Muscle of leg (tissue), 11 donors: ENCODE measurements around the gene RNF217. TPM values are rescaled to one million over a fixed set of nuclear protein-coding genes. Genes with fewer than 3 reads are reported as not detected.

Experiments
- DNase-seq: peaks from one replicate; pipeline ENCODE4 v3.0.0; 2013
- H3K27ac ChIP-seq: one replicate; pipeline ENCODE4 v1.5.1; 2013; ENCODE audit warnings: mild to moderate bottlenecking, low read length, control low read depth
- H3K27me3 ChIP-seq: one replicate; pipeline ENCODE4 v1.6.1; 2013; ENCODE audit warnings: low read length; ENCODE audit not compliant: control insufficient read depth, insufficient read depth
- H3K36me3 ChIP-seq: one replicate; pipeline ENCODE4 v1.6.1; 2013; ENCODE audit warnings: low read length; ENCODE audit not compliant: control insufficient read depth, insufficient read depth
- H3K4me1 ChIP-seq: one replicate; pipeline ENCODE4 v1.6.1; 2013; ENCODE audit warnings: low read length; ENCODE audit not compliant: control insufficient read depth, insufficient read depth
- H3K4me3 ChIP-seq: one replicate; pipeline ENCODE4 v1.5.1; 2013; ENCODE audit warnings: low read length, control low read depth
- H3K9me3 ChIP-seq: replicated peaks from 2 replicates; pipeline ENCODE4 v1.6.1; 2013; ENCODE audit warnings: low read depth, low read length; ENCODE audit not compliant: control insufficient read depth
- WGBS: methylation state at CpG from one replicate; pipeline ENCODE4 v1.1.5; 2013; ENCODE audit warnings: missing lambda C conversion rate; ENCODE audit not compliant: insufficient coverage; 5-methylcytosine and 5-hydroxymethylcytosine counted together
- polyA plus RNA-seq, 8 donors: library from polyadenylated mRNA; unstranded; fragments of 120-200 nt; gene quantifications; one replicate each; pipeline versions ENCODE4 v1.2.1 to v1.2.3, GENCODE V29; 2013; ENCODE audit warnings: inconsistent platforms in 1 of 8, low replicate concordance in 1 of 8; ENCODE audit not compliant: insufficient read length in 8 of 8, insufficient read depth in 1 of 8
- total RNA-seq: library from RNA; stranded (reverse); fragments of 120-200 nt; gene quantifications from one replicate; pipeline ENCODE4 v1.2.4, GENCODE V29; 2013

The RNF217 gene
- total and polyA plus RNA-seq, 9 donors = 28.6 to 54.9 (median 35.8) TPM

DNA sequence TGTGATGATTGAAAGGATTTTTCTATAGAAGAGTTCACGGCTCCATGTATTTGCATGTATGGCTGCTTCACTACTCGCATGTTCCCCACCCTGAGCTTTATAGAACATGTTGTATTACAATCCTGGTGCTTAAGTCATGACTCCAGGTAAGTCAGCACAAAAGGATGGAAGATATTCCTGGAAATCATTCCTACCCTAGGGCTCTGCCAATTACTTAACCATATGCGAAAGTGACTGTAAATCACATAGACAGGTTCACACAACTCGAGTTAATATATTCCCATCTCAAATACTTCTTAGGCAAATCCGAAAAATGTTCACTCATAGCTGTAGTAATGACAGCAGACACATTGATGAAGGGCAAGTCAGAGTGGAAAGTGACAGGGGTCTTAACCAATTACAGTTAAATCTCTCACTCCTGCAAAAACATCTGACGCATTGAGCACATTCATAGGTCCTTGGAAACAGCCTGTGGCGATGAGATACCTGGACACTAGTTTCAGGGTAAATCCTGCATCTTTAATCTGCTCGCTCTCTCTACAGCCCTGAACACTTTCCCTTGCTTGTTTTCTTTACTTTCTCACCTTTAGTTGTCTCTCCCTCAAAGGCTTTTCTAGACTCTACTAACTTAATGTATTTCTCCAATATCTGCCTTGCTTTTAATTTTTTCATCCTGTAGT lies 35.1 kb downstream of the RNF217 start:
- no peaks in the 10 kb centered on the region for H3K36me3 ChIP-seq
- 84% methylated on average over 3 of the region's 8 CpGs for WGBS
- no peak overlapping the region for H3K27ac ChIP-seq
- peaks cover 9% of the 10 kb centered on the region for H3K4me1 ChIP-seq
- no peaks in the 10 kb centered on the region for H3K9me3 ChIP-seq
- no peaks in the 10 kb centered on the region for H3K27me3 ChIP-seq
- no peak for DNase-seq
- no peak overlapping the region for H3K4me3 ChIP-seq

- H3K4me3 ChIP-seq = no peak overlapping the region
- peaks cover 10% of the 10 kb centered on the region for H3K4me1 ChIP-seq
- no peaks in the 10 kb centered on the region for H3K27me3 ChIP-seq
- no peaks in the 10 kb centered on the region for H3K9me3 ChIP-seq
- WGBS = no CpG with 5 or more reads among the region's 2 CpGs
- H3K36me3 ChIP-seq = no peaks in the 10 kb centered on the region
- DNase-seq = peak; percentile 63
- H3K27ac ChIP-seq = peak overlapping the region; percentile 48
Measured at GRCh38 chr6:124999105-124999764, 37.0 kb downstream of the RNF217 start.

- Histone ChIP-seq H3K27me3 (no peaks in the 10 kb centered on the region), H3K9me3 (peaks cover 2% of the 10 kb centered on the region), H3K4me3 (peak overlapping the region; percentile 24), H3K36me3 (peaks cover 2% of the 10 kb centered on the region), H3K4me1 (peaks cover 10% of the 10 kb centered on the region), H3K27ac (peak overlapping the region; percentile 89)
- 71% methylated on average over 3 of the region's 4 CpGs for WGBS
- DNase-seq = peak; percentile 52
Measured at GRCh38 chr6:125001684-125002405, 39.6 kb downstream of the RNF217 start.

GRCh38 chr6:125002406-125002741 lies 40.1 kb downstream of the RNF217 start:
- Histone ChIP-seq H3K4me3 (peak overlapping the region; percentile 24), H3K27ac (peak overlapping the region; percentile 89), H3K4me1 (peaks cover 10% of the 10 kb centered on the region), H3K36me3 (peaks cover 2% of the 10 kb centered on the region), H3K9me3 (peaks cover 2% of the 10 kb centered on the region), H3K27me3 (no peaks in the 10 kb centered on the region)
- 59% methylated on average over 6 of the region's 8 CpGs for WGBS
- DNase-seq = no peak

- 100% methylated on average over 1 of the region's 2 CpGs for WGBS
- Histone ChIP-seq H3K4me1 (peaks cover 10% of the 10 kb centered on the region), H3K27ac (no peak overlapping the region), H3K9me3 (peaks cover 2% of the 10 kb centered on the region), H3K27me3 (no peaks in the 10 kb centered on the region), H3K4me3 (no peak overlapping the region), H3K36me3 (peaks cover 2% of the 10 kb centered on the region)
- no peak for DNase-seq
Measured at GRCh38 chr6:125003070-125003469, 40.8 kb downstream of the RNF217 start.

GRCh38 chr6:125004198-125004597 lies 42.0 kb downstream of the RNF217 start:
- Histone ChIP-seq H3K27ac (no peak overlapping the region), H3K27me3 (no peaks in the 10 kb centered on the region), H3K4me1 (peaks cover 6% of the 10 kb centered on the region), H3K9me3 (peaks cover 2% of the 10 kb centered on the region), H3K36me3 (peaks cover 2% of the 10 kb centered on the region), H3K4me3 (no peak overlapping the region)
- DNase-seq = no peak
- WGBS = 89% methylated on average over 1 of the region's 1 CpG

- peaks cover 5% of the 10 kb centered on the region for H3K4me1 ChIP-seq
Measured at GRCh38 chr6:125004797-125005595, 42.8 kb downstream of the RNF217 start.

GRCh38 chr6:125008261-125008703 lies 46.0 kb downstream of the RNF217 start:
- 64% methylated on average over 3 of the region's 3 CpGs for WGBS
- Histone ChIP-seq H3K27ac (no peak overlapping the region), H3K27me3 (no peaks in the 10 kb centered on the region), H3K4me3 (no peak overlapping the region), H3K4me1 (no peaks in the 10 kb centered on the region), H3K36me3 (peaks cover 2% of the 10 kb centered on the region), H3K9me3 (peaks cover 2% of the 10 kb centered on the region)
- no peak for DNase-seq

More at GRCh38 chr6:125004797-125005595, 42.8 kb downstream of the RNF217 start:
- Histone ChIP-seq H3K36me3 (peaks cover 2% of the 10 kb centered on the region), H3K4me3 (no peak overlapping the region), H3K9me3 (peaks cover 2% of the 10 kb centered on the region), H3K27ac (no peak overlapping the region), H3K27me3 (no peaks in the 10 kb centered on the region)
- DNase-seq = no peak
- WGBS = no CpG with 5 or more reads among the region's 2 CpGs

GRCh38 chr6:125008957-125009356 lies 46.7 kb downstream of the RNF217 start:
- WGBS = no CpG with 5 or more reads among the region's 1 CpG
- no peak overlapping the region for H3K27ac ChIP-seq

More at GRCh38 chr6:125008957-125009356, 46.7 kb downstream of the RNF217 start:
- H3K4me1 ChIP-seq = no peaks in the 10 kb centered on the region
- DNase-seq = no peak
- no peak overlapping the region for H3K4me3 ChIP-seq
- peaks cover 2% of the 10 kb centered on the region for H3K36me3 ChIP-seq
- peaks cover 2% of the 10 kb centered on the region for H3K9me3 ChIP-seq
- H3K27me3 ChIP-seq = no peaks in the 10 kb centered on the region
